GM19193 (cell line): ENCODE results near the gene LGALSL.

ENCODE experiments used
- POLR2A ChIP-seq: IDR thresholded peaks from 4 replicates; pipeline ENCODE4 v1.6.1; 2011; ENCODE audit not compliant: insufficient read depth, insufficient read length; ENCODE audit errors: extremely low read depth

LGALSL gene

GRCh38 chr2:64477037-64477436 is 23.1 kb downstream of the LGALSL start:
- no peak for TF ChIP-seq POLR2A

GRCh38 chr2:64477979-64478378 is 24.0 kb downstream of the LGALSL start:
- no peak for TF ChIP-seq POLR2A

- TF ChIP-seq POLR2A = no peak
Measured at GRCh38 chr2:64478502-64479230, 24.7 kb downstream of the LGALSL start.

- no peak for TF ChIP-seq POLR2A
Measured at GRCh38 chr2:64479259-64480117, 25.5 kb downstream of the LGALSL start.

- no peak for TF ChIP-seq POLR2A
Measured at GRCh38 chr2:64481665-64482064, 27.7 kb downstream of the LGALSL start.

GRCh38 chr2:64482243-64482642 is 28.3 kb downstream of the LGALSL start:
- no peak for TF ChIP-seq POLR2A

GRCh38 chr2:64482765-64483504 is 29.0 kb downstream of the LGALSL start:
- TF ChIP-seq POLR2A = no peak

GRCh38 chr2:64485331-64485730 is 31.4 kb downstream of the LGALSL start:
- TF ChIP-seq POLR2A = no peak

GRCh38 chr2:64485961-64486360 is 32.0 kb downstream of the LGALSL start:
- no peak for TF ChIP-seq POLR2A

GRCh38 chr2:64487256-64488049 is 33.5 kb downstream of the LGALSL start:
- no peak for TF ChIP-seq POLR2A

- no peak for TF ChIP-seq POLR2A
Measured at GRCh38 chr2:64488050-64488974, 34.4 kb downstream of the LGALSL start.

GRCh38 chr2:64489081-64489751 is 35.3 kb downstream of the LGALSL start:
- TF ChIP-seq POLR2A = no peak

- no peak for TF ChIP-seq POLR2A
Measured at GRCh38 chr2:64491426-64491825, 37.5 kb downstream of the LGALSL start.
